Dermis blood vessel endothelial cell (primary cell): Measurements from ENCODE around the gene RIMBP3C. TPM values are rescaled to one million over a fixed set of nuclear protein-coding genes. Genes with fewer than 3 reads are reported as not detected.
"Not testable (repeated sequence)": the region's sequence is repeated elsewhere in the genome, so short reads cannot be mapped to it uniquely, and the experiment has no call there.

Experiments used
- DNase-seq: peaks from one replicate; pipeline ENCODE4 v3.0.0; 2010
- total RNA-seq: library from RNA; depleted of rRNA; stranded (reverse); fragments of >200 nt; gene quantifications from 2 replicates; pipeline ENCODE4 v1.2.3, GENCODE V29; 2014

The RIMBP3C gene
- total RNA-seq, 1 donor from 2014 or later = 0.17 TPM

GRCh38 chr22:21573750-21574494 is 22.7 kb upstream of the RIMBP3C start:
- DNase-seq = no peak

GRCh38 chr22:21573293-21573734 is 22.1 kb upstream of the RIMBP3C start:
- no peak for DNase-seq

- no peak for DNase-seq
These were observed 20.4 kb upstream of the RIMBP3C start for GRCh38 chr22:21571679-21572078.

- no peak for DNase-seq
These were observed 19.1 kb upstream of the RIMBP3C start for GRCh38 chr22:21570398-21570797.

GRCh38 chr22:21569459-21570170 is 18.4 kb upstream of the RIMBP3C start:
- DNase-seq = no peak

GRCh38 chr22:21569076-21569427 is 17.8 kb upstream of the RIMBP3C start:
- DNase-seq = not testable (repeated sequence)

- DNase-seq = peak; percentile 57
These were observed 17.2 kb upstream of the RIMBP3C start for GRCh38 chr22:21568347-21569075.

GRCh38 chr22:21567456-21568346 is 16.4 kb upstream of the RIMBP3C start, which contains the start of gene UBE2L3:
TSS of gene UBE2L3 (plus strand) at chr22:21567714. CDS start at chr22:21567745, 31 bp downstream.
- peak; percentile 84 for DNase-seq

- no peak for DNase-seq
These were observed 13.2 kb upstream of the RIMBP3C start for GRCh38 chr22:21564411-21564810.

- DNase-seq = no peak
These were observed 12.7 kb upstream of the RIMBP3C start for GRCh38 chr22:21563912-21564311.

- not testable (repeated sequence) for DNase-seq
These were observed 9.4 kb upstream of the RIMBP3C start for GRCh38 chr22:21560657-21561056.

GRCh38 chr22:21559345-21560125 is 8.3 kb upstream of the RIMBP3C start:
- not testable (repeated sequence) for DNase-seq

- not testable (repeated sequence) for DNase-seq
These were observed 598 bp downstream of the RIMBP3C start for GRCh38 chr22:21550678-21551047.

GRCh38 chr22:21550008-21550677 is 1.1 kb downstream of the RIMBP3C start:
- not testable (repeated sequence) for DNase-seq

GRCh38 chr22:21549558-21549957 is 1.7 kb downstream of the RIMBP3C start:
- not testable (repeated sequence) for DNase-seq

- DNase-seq = not testable (repeated sequence)
These were observed 6.6 kb downstream of the RIMBP3C start for GRCh38 chr22:21544432-21545322.

GRCh38 chr22:21539862-21540261 is 11.4 kb downstream of the RIMBP3C start:
- DNase-seq = not testable (repeated sequence)

GRCh38 chr22:21532863-21533648 is 18.2 kb downstream of the RIMBP3C start:
- not testable (repeated sequence) for DNase-seq

GRCh38 chr22:21531525-21531924 is 19.7 kb downstream of the RIMBP3C start:
- not testable (repeated sequence) for DNase-seq
